Daoy (cell line): ENCODE measurements around the gene KRTAP29-1. TPM values are rescaled to one million over a fixed set of nuclear protein-coding genes. Genes with fewer than 3 reads are reported as not detected.

Source experiments
- total RNA-seq: library from RNA; depleted of rRNA; stranded (reverse); fragments of >200 nt; shearing (Covaris generic); gene quantifications from 2 replicates; pipeline ENCODE4 v1.2.3, GENCODE V29; 2014; rRNA removed

Gene KRTAP29-1
- total RNA-seq, 1 experiment from 2014 or later = not detected

Other genes starting within 250 kb of the KRTAP29-1 start
- not detected in 2 replicates for gene KRTAP2-2, start 247.6 kb downstream of the KRTAP29-1 start, total RNA-seq
- not detected in 2 replicates for gene KRTAP2-3, start 242.7 kb downstream of the KRTAP29-1 start, total RNA-seq
- not detected in 2 replicates for gene KRTAP2-4, start 237.0 kb downstream of the KRTAP29-1 start, total RNA-seq
- gene KRTAP4-7, start 218.7 kb downstream of the KRTAP29-1 start, total RNA-seq = not detected in 2 replicates
- not detected in 2 replicates for gene KRTAP4-8, start 204.7 kb downstream of the KRTAP29-1 start, total RNA-seq
- not detected in 2 replicates for gene KRTAP4-16, start 200.6 kb downstream of the KRTAP29-1 start, total RNA-seq
- gene KRTAP4-9, start 197.5 kb downstream of the KRTAP29-1 start, total RNA-seq = not detected in 2 replicates
- gene KRTAP4-11, start 184.5 kb downstream of the KRTAP29-1 start, total RNA-seq = not detected in 2 replicates
- not detected in 2 replicates for gene KRTAP4-12, start 178.7 kb downstream of the KRTAP29-1 start, total RNA-seq
- not detected in 2 replicates for gene KRTAP4-6, start 162.3 kb downstream of the KRTAP29-1 start, total RNA-seq
- gene KRTAP4-5, start 153.0 kb downstream of the KRTAP29-1 start, total RNA-seq = not detected in 2 replicates
- not detected in 2 replicates for gene KRTAP4-4, start 142.1 kb downstream of the KRTAP29-1 start, total RNA-seq
- not detected in 2 replicates for gene KRTAP4-3, start 134.6 kb downstream of the KRTAP29-1 start, total RNA-seq
- gene KRTAP4-2, start 124.6 kb downstream of the KRTAP29-1 start, total RNA-seq = not detected in 2 replicates
- gene KRTAP4-1, start 117.9 kb downstream of the KRTAP29-1 start, total RNA-seq = not detected in 2 replicates
- gene KRTAP9-1, start 113.0 kb downstream of the KRTAP29-1 start, total RNA-seq = not detected in 2 replicates
- not detected in 2 replicates for gene KRTAP9-2, start 76.2 kb downstream of the KRTAP29-1 start, total RNA-seq
- not detected in 2 replicates for gene KRTAP9-3, start 70.4 kb downstream of the KRTAP29-1 start, total RNA-seq
- not detected in 2 replicates for gene KRTAP9-8, start 64.9 kb downstream of the KRTAP29-1 start, total RNA-seq
- not detected in 2 replicates for gene KRTAP9-4, start 53.2 kb downstream of the KRTAP29-1 start, total RNA-seq
- gene KRTAP9-9, start 47.5 kb downstream of the KRTAP29-1 start, total RNA-seq = not detected in 2 replicates
- gene KRTAP9-6, start 37.5 kb downstream of the KRTAP29-1 start, total RNA-seq = not detected in 2 replicates
- gene KRTAP9-7, start 27.2 kb downstream of the KRTAP29-1 start, total RNA-seq = not detected in 2 replicates
- not detected in 2 replicates for gene KRTAP16-1, start 6.5 kb upstream of the KRTAP29-1 start, total RNA-seq
- gene KRTAP17-1, start 12.9 kb upstream of the KRTAP29-1 start, total RNA-seq = not detected in 2 replicates
- not detected in 2 replicates for gene KRT33A, start 48.0 kb upstream of the KRTAP29-1 start, total RNA-seq
- gene KRT33B, start 67.0 kb upstream of the KRTAP29-1 start, total RNA-seq = not detected in 2 replicates
- 0.46 and 1.4 TPM in 2 replicates for gene KRT34, start 79.5 kb upstream of the KRTAP29-1 start, total RNA-seq
- gene KRT31, start 94.8 kb upstream of the KRTAP29-1 start, total RNA-seq = not detected in 2 replicates
- not detected in 2 replicates for gene KRT37, start 121.7 kb upstream of the KRTAP29-1 start, total RNA-seq
- not detected in 2 replicates for gene KRT38, start 138.1 kb upstream of the KRTAP29-1 start, total RNA-seq
- 0.06 TPM in 2 replicates for gene KRT32, start 164.5 kb upstream of the KRTAP29-1 start, total RNA-seq
- not detected in 2 replicates for gene KRT35, start 178.3 kb upstream of the KRTAP29-1 start, total RNA-seq
- gene KRT36, start 187.1 kb upstream of the KRTAP29-1 start, total RNA-seq = not detected in 2 replicates
- gene KRT13, start 202.8 kb upstream of the KRTAP29-1 start, total RNA-seq = not detected in 2 replicates
- 0.51 and 3.1 TPM in 2 replicates for gene KRT15, start 216.0 kb upstream of the KRTAP29-1 start, total RNA-seq
- 0.86 TPM in 1 of 2 replicates, not detected in the other for gene KRT19, start 225.5 kb upstream of the KRTAP29-1 start, total RNA-seq